ENCODE measurements around the gene SLC25A12.
"Not testable (repeated sequence)": the region's sequence is repeated elsewhere in the genome, so short reads cannot be mapped to it uniquely, and the experiment has no call there.

Gene SLC25A12

GRCh38 chr2:171908235-171908634, 14.2 kb upstream of the SLC25A12 start:
- H3K27ac Mint-ChIP-seq, result no peak overlapping the region
- H3K9me3 Mint-ChIP-seq, result no peaks in the 10 kb centered on the region
- no peak overlapping the region for H3K4me3 Mint-ChIP-seq
- H3K4me1 Mint-ChIP-seq (ENCODE audit: low read depth), result peaks cover 5% of the 10 kb centered on the region
- H3K36me3 Mint-ChIP-seq (ENCODE audit: low read depth), result no peaks in the 10 kb centered on the region
- peaks cover 8% of the 10 kb centered on the region for H3K27me3 Mint-ChIP-seq
- DNase-seq, result no peak

- Mint-ChIP-seq H3K27ac (no peak overlapping the region), H3K36me3 (ENCODE audit: low read depth) (no peaks in the 10 kb centered on the region), H3K27me3 (peaks cover 8% of the 10 kb centered on the region), H3K9me3 (no peaks in the 10 kb centered on the region), H3K4me3 (no peak overlapping the region), H3K4me1 (ENCODE audit: low read depth) (no peaks in the 10 kb centered on the region)
- no peak for DNase-seq
Observed at GRCh38 chr2:171902840-171903420, 8.9 kb upstream of the SLC25A12 start.

- H3K36me3 Mint-ChIP-seq (ENCODE audit: low read depth); H3K4me3 Mint-ChIP-seq; H3K9me3 Mint-ChIP-seq; H3K27me3 Mint-ChIP-seq; DNase-seq; H3K27ac Mint-ChIP-seq; H3K4me1 Mint-ChIP-seq (ENCODE audit: low read depth): not testable (repeated sequence)
Observed at GRCh38 chr2:171899623-171900282, 5.7 kb upstream of the SLC25A12 start.

- DNase-seq, result no peak
- Mint-ChIP-seq H3K9me3 (no peaks in the 10 kb centered on the region), H3K4me3 (no peak overlapping the region), H3K27me3 (no peaks in the 10 kb centered on the region), H3K27ac (no peak overlapping the region), H3K4me1 (ENCODE audit: low read depth) (peaks cover 31% of the 10 kb centered on the region), H3K36me3 (ENCODE audit: low read depth) (peaks cover 27% of the 10 kb centered on the region)
Observed at GRCh38 chr2:171895786-171896185, 1.7 kb upstream of the SLC25A12 start.

GRCh38 chr2:171894612-171894947, 536 bp upstream of the SLC25A12 start:
- Mint-ChIP-seq H3K27ac (peak overlapping the region; percentile 94), H3K4me3 (peak overlapping the region; percentile 93), H3K4me1 (ENCODE audit: low read depth) (peaks cover 34% of the 10 kb centered on the region), H3K36me3 (ENCODE audit: low read depth) (peaks cover 38% of the 10 kb centered on the region), H3K9me3 (no peaks in the 10 kb centered on the region), H3K27me3 (no peaks in the 10 kb centered on the region)
- no peak for DNase-seq

- peak overlapping the region; percentile 94 for H3K27ac Mint-ChIP-seq
- H3K4me1 Mint-ChIP-seq (ENCODE audit: low read depth), result peaks cover 40% of the 10 kb centered on the region
- H3K36me3 Mint-ChIP-seq (ENCODE audit: low read depth), result peaks cover 46% of the 10 kb centered on the region
- no peaks in the 10 kb centered on the region for H3K9me3 Mint-ChIP-seq
- no peaks in the 10 kb centered on the region for H3K27me3 Mint-ChIP-seq
- DNase-seq, result no peak
- peak overlapping the region; percentile 93 for H3K4me3 Mint-ChIP-seq
Observed at GRCh38 chr2:171893196-171893823, 734 bp downstream of the SLC25A12 start.

GRCh38 chr2:171889808-171890207, 4.2 kb downstream of the SLC25A12 start:
- no peak for DNase-seq
- Mint-ChIP-seq H3K27me3 (no peaks in the 10 kb centered on the region), H3K4me1 (ENCODE audit: low read depth) (peaks cover 45% of the 10 kb centered on the region), H3K36me3 (ENCODE audit: low read depth) (peaks cover 59% of the 10 kb centered on the region), H3K9me3 (no peaks in the 10 kb centered on the region), H3K27ac (no peak overlapping the region), H3K4me3 (no peak overlapping the region)

GRCh38 chr2:171889333-171889732, 4.7 kb downstream of the SLC25A12 start:
- H3K4me3 Mint-ChIP-seq, result no peak overlapping the region
- H3K27ac Mint-ChIP-seq, result no peak overlapping the region
- DNase-seq, result no peak
- peaks cover 40% of the 10 kb centered on the region for H3K4me1 Mint-ChIP-seq (ENCODE audit: low read depth)
- no peaks in the 10 kb centered on the region for H3K9me3 Mint-ChIP-seq
- no peaks in the 10 kb centered on the region for H3K27me3 Mint-ChIP-seq
- H3K36me3 Mint-ChIP-seq (ENCODE audit: low read depth), result peaks cover 59% of the 10 kb centered on the region

GRCh38 chr2:171883275-171883893, 10.7 kb downstream of the SLC25A12 start:
- Mint-ChIP-seq H3K9me3 (no peaks in the 10 kb centered on the region), H3K4me1 (ENCODE audit: low read depth) (peaks cover 42% of the 10 kb centered on the region), H3K27me3 (no peaks in the 10 kb centered on the region), H3K4me3 (no peak overlapping the region), H3K36me3 (ENCODE audit: low read depth) (peaks cover 39% of the 10 kb centered on the region), H3K27ac (no peak overlapping the region)
- DNase-seq, result no peak

GRCh38 chr2:171882089-171882769, 11.8 kb downstream of the SLC25A12 start:
- H3K4me1 Mint-ChIP-seq (ENCODE audit: low read depth), result peaks cover 45% of the 10 kb centered on the region
- H3K27ac Mint-ChIP-seq, result peak overlapping the region; percentile 84
- no peaks in the 10 kb centered on the region for H3K27me3 Mint-ChIP-seq
- DNase-seq, result no peak
- no peaks in the 10 kb centered on the region for H3K9me3 Mint-ChIP-seq
- peaks cover 33% of the 10 kb centered on the region for H3K36me3 Mint-ChIP-seq (ENCODE audit: low read depth)
- H3K4me3 Mint-ChIP-seq, result no peak overlapping the region

GRCh38 chr2:171880774-171881173, 13.3 kb downstream of the SLC25A12 start:
- no peaks in the 10 kb centered on the region for H3K9me3 Mint-ChIP-seq
- no peak overlapping the region for H3K4me3 Mint-ChIP-seq
- H3K4me1 Mint-ChIP-seq (ENCODE audit: low read depth), result peaks cover 53% of the 10 kb centered on the region
- peaks cover 38% of the 10 kb centered on the region for H3K36me3 Mint-ChIP-seq (ENCODE audit: low read depth)
- no peak for DNase-seq
- no peak overlapping the region for H3K27ac Mint-ChIP-seq
- H3K27me3 Mint-ChIP-seq, result no peaks in the 10 kb centered on the region

- H3K4me3 Mint-ChIP-seq, result no peak overlapping the region
- H3K27me3 Mint-ChIP-seq, result no peaks in the 10 kb centered on the region
- peaks cover 44% of the 10 kb centered on the region for H3K36me3 Mint-ChIP-seq (ENCODE audit: low read depth)
- no peak overlapping the region for H3K27ac Mint-ChIP-seq
- DNase-seq, result no peak
- no peaks in the 10 kb centered on the region for H3K9me3 Mint-ChIP-seq
- H3K4me1 Mint-ChIP-seq (ENCODE audit: low read depth), result peaks cover 54% of the 10 kb centered on the region
Observed at GRCh38 chr2:171879865-171880264, 14.2 kb downstream of the SLC25A12 start.

GRCh38 chr2:171878481-171878993, 15.5 kb downstream of the SLC25A12 start:
- no peak for DNase-seq
- Mint-ChIP-seq H3K4me3 (no peak overlapping the region), H3K36me3 (ENCODE audit: low read depth) (peaks cover 48% of the 10 kb centered on the region), H3K27me3 (no peaks in the 10 kb centered on the region), H3K9me3 (no peaks in the 10 kb centered on the region), H3K27ac (peak overlapping the region; percentile 55), H3K4me1 (ENCODE audit: low read depth) (peaks cover 53% of the 10 kb centered on the region)

- no peak overlapping the region for H3K27ac Mint-ChIP-seq
- DNase-seq, result no peak
- H3K9me3 Mint-ChIP-seq, result no peaks in the 10 kb centered on the region
- peaks cover 49% of the 10 kb centered on the region for H3K36me3 Mint-ChIP-seq (ENCODE audit: low read depth)
- peaks cover 34% of the 10 kb centered on the region for H3K4me1 Mint-ChIP-seq (ENCODE audit: low read depth)
- no peaks in the 10 kb centered on the region for H3K27me3 Mint-ChIP-seq
- no peak overlapping the region for H3K4me3 Mint-ChIP-seq
Observed at GRCh38 chr2:171874963-171875362, 19.1 kb downstream of the SLC25A12 start.
